GM19397 (cell line): ENCODE measurements around the gene CLDN19.
"Not testable (repeated sequence)": the region's sequence is repeated elsewhere in the genome, so short reads cannot be mapped to it uniquely, and the experiment has no call there.

Experiments used
- ATAC-seq: cut with Tn5 transposase; IDR thresholded peaks from one replicate; pipeline ENCODE4 v1.9.1; 2021; ENCODE audit warnings: mild to moderate bottlenecking, moderate library complexity; ENCODE audit not compliant: unreplicated experiment

CLDN19 gene

DNA sequence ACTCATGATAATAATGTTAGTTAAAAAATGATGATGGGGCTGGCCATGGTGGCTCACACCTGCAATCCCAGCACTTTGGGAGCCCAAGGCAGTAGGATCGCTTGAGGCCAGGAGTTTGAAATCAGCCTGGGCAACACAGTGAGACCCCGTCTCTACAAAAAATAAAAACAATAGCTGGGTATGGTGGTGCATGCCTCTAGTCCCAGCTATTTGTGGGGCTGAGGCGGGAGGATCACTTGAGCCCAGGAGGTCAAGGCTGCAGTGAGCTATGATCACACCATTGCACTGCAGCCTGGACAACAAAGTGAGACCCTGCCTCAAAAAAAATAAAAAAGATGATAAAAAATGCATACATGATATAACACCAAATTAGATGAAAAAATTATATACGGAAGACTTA lies 21.5 kb upstream of the CLDN19 start:
- ATAC-seq, result no peak

DNA sequence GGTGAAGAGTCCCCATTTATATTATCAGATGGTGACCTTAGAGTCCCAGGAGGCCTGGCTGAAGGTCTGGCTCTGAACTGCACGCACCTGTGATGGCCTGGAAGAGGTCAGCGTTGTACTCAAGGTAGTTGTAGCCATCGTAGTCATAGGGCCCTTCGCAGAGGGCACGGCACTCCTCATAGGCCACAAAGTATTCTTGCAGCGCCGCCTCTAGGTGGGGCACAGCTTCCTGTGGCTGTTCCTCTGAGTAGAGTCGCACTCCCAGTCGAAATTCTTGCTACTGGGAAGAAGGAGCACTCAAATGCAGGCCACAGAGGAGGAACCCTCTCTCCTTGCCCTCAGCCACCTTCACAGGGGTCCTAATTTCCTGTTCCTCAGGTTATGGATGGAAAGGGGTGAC lies 19.1 kb upstream of the CLDN19 start:
- no peak for ATAC-seq

DNA sequence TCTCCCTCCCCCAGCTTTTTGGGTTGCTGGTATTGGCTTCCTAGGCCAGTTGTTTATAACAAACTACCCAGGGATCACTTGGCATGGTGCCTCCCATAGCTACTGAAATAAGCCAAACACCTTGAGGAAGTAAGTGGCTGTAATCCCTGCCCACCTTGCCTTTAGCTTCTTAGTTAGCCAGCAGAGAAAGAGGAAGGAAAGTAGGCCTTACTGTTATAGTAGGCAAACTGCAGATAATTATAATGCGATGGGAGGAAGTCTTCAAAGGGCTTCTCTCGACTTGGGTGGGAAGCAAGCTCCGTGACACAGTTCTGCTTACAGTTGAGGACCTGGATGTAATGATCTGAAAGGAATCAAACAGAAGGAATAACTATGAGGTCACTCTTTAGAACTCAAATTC lies 18.6 kb upstream of the CLDN19 start:
- ATAC-seq, result no peak

DNA sequence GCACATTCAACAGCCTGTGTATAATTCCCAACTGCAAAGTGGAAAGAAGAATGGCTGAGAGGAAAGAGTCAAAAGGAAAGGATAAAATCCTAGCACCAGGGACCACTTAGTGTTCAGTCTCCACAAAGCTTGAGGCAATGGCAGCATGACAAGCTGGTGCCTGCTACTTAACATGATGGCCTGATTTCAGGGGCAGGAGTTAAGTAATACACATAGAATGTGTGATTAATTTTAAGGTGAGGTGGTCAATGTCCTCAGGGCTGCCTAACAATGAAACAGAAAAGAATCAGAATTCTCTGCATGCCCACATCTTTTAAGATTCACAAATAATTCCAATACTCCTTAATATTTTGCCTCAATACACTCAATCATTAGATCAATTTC lies 17.8 kb upstream of the CLDN19 start:
- no peak for ATAC-seq

GRCh38 chr1:42756956-42757891 lies 17.2 kb upstream of the CLDN19 start:
- peak; percentile 48 for ATAC-seq

DNA sequence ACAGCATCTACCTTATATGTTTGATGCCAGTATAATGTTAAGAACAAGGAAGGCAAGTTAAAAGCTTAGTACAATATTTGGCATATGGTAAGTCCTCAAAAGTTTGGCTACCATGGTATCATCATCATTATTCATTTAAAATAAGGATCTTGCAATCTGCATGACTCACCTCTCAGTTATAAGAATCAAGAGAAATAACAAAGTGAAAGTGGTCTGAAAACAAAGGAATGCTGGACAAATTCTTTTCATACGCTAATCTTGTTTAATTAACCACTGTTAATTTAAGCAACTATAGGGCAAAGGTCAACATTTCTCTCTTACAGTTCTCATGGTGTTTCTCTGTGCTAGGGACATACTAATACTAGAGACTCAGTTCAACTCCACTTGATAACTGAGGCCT lies 13.0 kb upstream of the CLDN19 start:
- no peak for ATAC-seq

DNA sequence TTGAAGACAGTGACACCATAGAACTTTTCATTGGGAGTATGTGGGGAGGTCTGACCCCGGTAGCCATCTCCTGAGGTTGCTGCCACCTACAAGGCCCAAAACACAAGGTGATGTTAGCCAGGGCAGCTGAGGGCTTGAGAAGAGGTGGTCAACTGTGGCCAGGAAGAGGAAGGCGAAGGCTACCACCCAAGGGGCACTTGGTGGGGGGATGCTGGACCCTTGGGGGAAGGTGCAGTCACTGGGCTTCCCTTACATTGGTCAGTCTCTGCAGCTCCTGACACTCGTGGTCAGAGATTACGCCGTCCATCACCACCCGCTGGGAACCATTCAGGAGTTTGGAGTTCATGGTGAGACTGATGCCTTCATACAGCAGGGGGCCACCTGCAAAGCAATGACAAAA lies 12.2 kb upstream of the CLDN19 start:
- no peak for ATAC-seq

- ATAC-seq, result not testable (repeated sequence)
Observed at GRCh38 chr1:42751511-42752070, 11.6 kb upstream of the CLDN19 start.

DNA sequence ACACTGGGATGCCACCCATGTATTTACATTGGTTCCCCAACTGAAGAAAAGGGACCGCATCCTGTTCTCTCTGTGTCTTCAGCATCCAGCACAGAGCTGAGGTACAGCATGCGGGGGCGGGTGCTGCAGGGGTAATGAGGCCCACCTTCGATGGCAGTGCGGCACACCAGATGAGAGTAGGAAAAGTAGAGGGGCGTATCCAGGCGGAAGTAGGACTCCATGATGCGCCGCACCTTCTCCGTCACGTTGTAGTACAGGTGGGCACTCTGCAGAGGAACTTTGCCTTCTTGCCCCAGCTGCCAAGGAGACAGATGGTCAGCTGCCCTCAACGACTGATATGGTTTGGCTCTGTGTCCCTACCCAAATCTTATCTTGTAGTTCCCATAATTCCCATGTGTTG lies 10.0 kb upstream of the CLDN19 start:
- no peak for ATAC-seq

- ATAC-seq, result no peak
Observed at GRCh38 chr1:42748461-42749410, 8.7 kb upstream of the CLDN19 start.

GRCh38 chr1:42748021-42748420 lies 8.0 kb upstream of the CLDN19 start:
- ATAC-seq, result no peak

GRCh38 chr1:42747125-42747524 lies 7.1 kb upstream of the CLDN19 start:
- ATAC-seq, result no peak

GRCh38 chr1:42746436-42747105 lies 6.5 kb upstream of the CLDN19 start:
- ATAC-seq, result no peak

GRCh38 chr1:42745851-42746250 lies 5.8 kb upstream of the CLDN19 start:
- no peak for ATAC-seq

GRCh38 chr1:42744148-42744413 lies 4.0 kb upstream of the CLDN19 start:
- ATAC-seq, result no peak

GRCh38 chr1:42743317-42744147 lies 3.5 kb upstream of the CLDN19 start:
- ATAC-seq, result no peak

DNA sequence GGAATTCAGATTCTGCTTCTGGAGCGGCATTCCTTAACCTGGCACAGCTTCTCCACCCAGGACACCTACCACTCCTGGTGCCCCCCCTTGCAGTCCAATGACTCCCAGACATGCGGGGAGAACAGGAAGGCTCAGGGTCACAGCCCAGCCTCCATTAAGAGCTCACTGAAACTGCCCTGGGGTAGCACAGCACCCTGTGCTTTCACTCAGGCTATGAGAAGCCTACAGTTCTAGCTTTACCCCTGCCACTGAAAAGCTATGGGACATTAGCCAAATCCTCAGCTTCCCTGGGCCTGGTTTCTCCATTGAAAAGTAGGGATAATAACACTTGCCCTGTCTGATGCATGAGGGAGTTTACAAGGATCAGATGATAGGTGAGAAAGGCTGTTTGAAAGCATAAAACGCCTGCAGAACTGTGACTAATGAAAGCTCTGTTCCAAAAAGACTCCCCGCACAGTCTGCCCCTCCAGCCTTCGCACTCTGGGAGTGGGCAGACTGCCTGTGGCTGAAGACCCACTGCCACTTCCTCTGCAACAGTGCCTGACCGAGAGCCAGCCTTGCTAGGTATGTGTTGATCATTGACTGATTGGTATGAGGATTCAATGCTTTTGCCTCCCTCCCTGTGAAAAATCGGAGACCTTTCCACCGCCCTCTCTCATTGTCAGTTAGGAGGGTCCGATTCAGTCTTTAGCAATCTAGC lies 2.7 kb upstream of the CLDN19 start:
- ATAC-seq, result no peak

GRCh38 chr1:42742141-42742540 lies 2.1 kb upstream of the CLDN19 start:
- ATAC-seq, result no peak

DNA sequence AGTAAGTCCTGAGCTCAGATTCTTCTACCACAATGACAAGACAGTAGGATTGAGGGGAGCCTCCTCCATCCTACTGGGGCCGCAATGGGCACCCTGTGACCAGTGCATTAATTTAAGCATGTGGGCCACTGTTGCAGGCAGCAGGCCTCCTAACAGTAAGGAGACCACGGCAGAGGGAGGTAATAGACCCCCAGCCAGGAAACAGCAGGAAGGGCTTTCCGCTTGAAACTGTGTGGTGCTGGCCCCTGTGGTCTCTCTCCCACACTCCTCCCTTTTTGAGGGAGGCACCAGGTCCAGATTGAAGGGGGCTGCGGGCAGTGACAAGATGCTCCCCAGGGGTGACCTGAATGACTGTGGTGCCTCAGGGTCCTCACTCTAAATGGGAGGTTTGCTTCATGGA lies 1.7 kb upstream of the CLDN19 start:
- ATAC-seq, result no peak
